AG09309 (cell line): ENCODE data around the gene THEM4.

ENCODE experiments used
- DNase-seq: peaks from one replicate; pipeline ENCODE4 v3.0.0-alpha.2; 2010; ENCODE audit warnings: low read depth
- H3K4me3 ChIP-seq: 2 replicates; pipeline ENCODE4 v1.5.1; 2011; ENCODE audit warnings: mild to moderate bottlenecking, low read depth, low read length, moderate library complexity; ENCODE audit not compliant: control insufficient read depth
- CTCF ChIP-seq: IDR thresholded peaks from 2 replicates; pipeline ENCODE4 v1.5.1; 2011; ENCODE audit warnings: mild to moderate bottlenecking, low read depth, low read length, inconsistent platforms; ENCODE audit not compliant: insufficient read depth, control insufficient read depth; ENCODE audit errors: missing control alignments

Gene THEM4

GRCh38 chr1:151949371-151950193, 40.3 kb upstream of the THEM4 start:
- no peak overlapping the region for H3K4me3 ChIP-seq
- no peak for TF ChIP-seq CTCF
- no peak for DNase-seq

- no peak for TF ChIP-seq CTCF
- no peak for DNase-seq
- H3K4me3 ChIP-seq: no peak overlapping the region
These were observed 39.2 kb upstream of the THEM4 start for GRCh38 chr1:151948506-151948905.

- no peak for TF ChIP-seq CTCF
- DNase-seq: no peak
- H3K4me3 ChIP-seq: no peak overlapping the region
These were observed 37.8 kb upstream of the THEM4 start for GRCh38 chr1:151947140-151947539.

GRCh38 chr1:151945725-151946722, 36.7 kb upstream of the THEM4 start:
- no peak overlapping the region for H3K4me3 ChIP-seq
- DNase-seq: peak; percentile 95
- no peak for TF ChIP-seq CTCF

GRCh38 chr1:151944857-151945575, 35.7 kb upstream of the THEM4 start:
- no peak for DNase-seq
- TF ChIP-seq CTCF: no peak
- H3K4me3 ChIP-seq: no peak overlapping the region
